Calu3 (cell line): ENCODE results near the gene C14orf180. TPM values are rescaled to one million over a fixed set of nuclear protein-coding genes. Genes with fewer than 3 reads are reported as not detected.

ENCODE experiments used
- BruUV-seq: library from RNA; stranded (reverse); fragments of 400-500 nt; replicated peaks from 2 replicates; lab custom pipeline; 2021; lab: Mats Ljungman, UMichigan
- CTCF ChIA-PET: fragments of 300-600 bp; sonication (Branson Sonifier 250); formaldehyde crosslinking; loops from one replicate; lab custom pipeline; 2022; ENCODE audit warnings: antibody characterized with exemption; lab: Charles Lee
- DNase-seq: peaks from one replicate; pipeline ENCODE4 v3.0.0; 2022
- H3K27ac Mint-ChIP-seq: one replicate; pipeline ENCODE4 v1.8.0; 2022; ENCODE audit warnings: mixed read lengths; ENCODE audit not compliant: unreplicated experiment
- H3K27me3 Mint-ChIP-seq: one replicate; pipeline ENCODE4 v1.8.0; 2022; ENCODE audit warnings: mixed read lengths; ENCODE audit not compliant: unreplicated experiment
- H3K36me3 Mint-ChIP-seq: one replicate; pipeline ENCODE4 v1.8.0; 2022; ENCODE audit warnings: mild to moderate bottlenecking, moderate library complexity, mixed read lengths; ENCODE audit not compliant: insufficient read depth, unreplicated experiment
- H3K4me1 Mint-ChIP-seq: one replicate; pipeline ENCODE4 v1.8.0; 2022; ENCODE audit warnings: mild to moderate bottlenecking, low read depth, mixed read lengths; ENCODE audit not compliant: unreplicated experiment
- H3K4me3 Mint-ChIP-seq: one replicate; pipeline ENCODE4 v1.8.0; 2022; ENCODE audit warnings: mild to moderate bottlenecking, low read depth, moderate library complexity, mixed read lengths; ENCODE audit not compliant: unreplicated experiment
- H3K9me3 Mint-ChIP-seq: one replicate; pipeline ENCODE4 v1.8.0; 2022; ENCODE audit warnings: low read depth, mixed read lengths; ENCODE audit not compliant: unreplicated experiment
- CTCF ChIP-seq: fragments of 200-600 bp; IDR thresholded peaks from one replicate; pipeline ENCODE4 v1.8.0; 2022; ENCODE audit warnings: antibody characterized with exemption; ENCODE audit not compliant: unreplicated experiment
- intact Hi-C: fragments of 100-400 bp; cut with micrococcal nuclease; formaldehyde crosslinking; loops from one replicate; pipeline ENCODE4 v1.10.0; 2022; ENCODE audit not compliant: unreplicated experiment
- total RNA-seq: library from RNA; stranded (reverse); gene quantifications from 2 replicates; pipeline ENCODE4 v1.2.3, GENCODE V29; 2022

Gene C14orf180
- total RNA-seq, 1 experiment from 2014 or later = not detected

GRCh38 chr14:104601786-104602185, 22.2 kb downstream of the C14orf180 start:
- TF ChIP-seq CTCF = no peak
- no peak overlapping the region for H3K27ac Mint-ChIP-seq
- no peak for DNase-seq
- peaks cover 100% of the 10 kb centered on the region for H3K27me3 Mint-ChIP-seq
- H3K9me3 Mint-ChIP-seq = no peaks in the 10 kb centered on the region
- H3K4me1 Mint-ChIP-seq = no peaks in the 10 kb centered on the region
- H3K4me3 Mint-ChIP-seq = no peak overlapping the region
- BruUV-seq = no TSS peak
- CTCF ChIA-PET = no interaction called here
- intact Hi-C loops = no loop called here
- H3K36me3 Mint-ChIP-seq = no peaks in the 10 kb centered on the region

- Mint-ChIP-seq H3K4me3 (no peak overlapping the region), H3K27me3 (peaks cover 100% of the 10 kb centered on the region), H3K4me1 (no peaks in the 10 kb centered on the region), H3K27ac (no peak overlapping the region), H3K9me3 (no peaks in the 10 kb centered on the region), H3K36me3 (no peaks in the 10 kb centered on the region)
- CTCF ChIA-PET = no interaction called here
- intact Hi-C loops = no loop called here
- DNase-seq = no peak
- BruUV-seq = no TSS peak
- TF ChIP-seq CTCF = no peak
Observed at GRCh38 chr14:104602315-104602932, 22.9 kb downstream of the C14orf180 start.

- no peak overlapping the region for H3K27ac Mint-ChIP-seq
Observed at GRCh38 chr14:104602933-104603325, 23.4 kb downstream of the C14orf180 start.

DNA sequence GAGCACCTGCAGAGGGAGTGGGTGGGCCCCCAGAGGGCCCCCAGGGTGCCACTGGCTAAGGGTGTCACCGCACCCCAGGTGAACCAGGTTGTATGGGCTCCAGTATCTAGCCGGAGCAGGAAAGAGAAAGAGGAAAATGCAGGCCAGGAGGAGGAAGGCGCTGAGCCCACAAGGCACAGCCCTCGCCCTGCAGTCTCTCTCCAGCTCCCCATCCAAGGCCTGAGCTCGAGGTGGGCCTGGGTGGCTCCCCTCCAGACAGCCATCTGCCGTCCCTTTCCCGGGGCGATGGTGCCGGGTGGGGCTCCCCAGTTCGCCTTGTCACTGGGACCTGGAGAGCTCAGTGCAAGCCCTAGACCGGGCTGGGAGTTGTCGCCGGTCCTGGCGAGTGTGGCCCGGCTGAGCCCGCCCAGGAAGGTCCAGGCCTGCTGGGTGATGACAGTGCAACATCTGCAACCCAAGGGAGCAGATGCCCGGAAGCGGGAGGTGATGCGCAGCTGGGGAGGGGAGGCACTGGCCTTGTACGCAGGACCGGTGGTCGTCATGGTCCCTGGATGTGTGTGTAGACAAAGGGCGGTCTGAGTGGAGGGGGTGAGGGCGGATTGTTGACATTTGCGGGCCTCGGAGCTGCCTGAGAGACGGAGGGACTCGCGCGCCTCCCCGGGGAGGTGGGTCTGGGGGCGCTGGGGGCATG, 24.3 kb downstream of the C14orf180 start:
- Mint-ChIP-seq H3K4me3 (peak overlapping the region; percentile 28), H3K4me1 (no peaks in the 10 kb centered on the region), H3K9me3 (no peaks in the 10 kb centered on the region), H3K27ac (no peak overlapping the region), H3K27me3 (peaks cover 100% of the 10 kb centered on the region), H3K36me3 (no peaks in the 10 kb centered on the region)
- intact Hi-C loops = no loop called here
- CTCF ChIA-PET = no interaction called here
- TF ChIP-seq CTCF = no peak
- no TSS peak for BruUV-seq
- no peak for DNase-seq

More at GRCh38 chr14:104602933-104603325, 23.4 kb downstream of the C14orf180 start:
- H3K4me3 Mint-ChIP-seq = no peak overlapping the region
- H3K4me1 Mint-ChIP-seq = no peaks in the 10 kb centered on the region
- no TSS peak for BruUV-seq
- H3K36me3 Mint-ChIP-seq = no peaks in the 10 kb centered on the region
- DNase-seq = no peak
- H3K27me3 Mint-ChIP-seq = peaks cover 100% of the 10 kb centered on the region
- intact Hi-C loops = no loop called here
- TF ChIP-seq CTCF = no peak
- no peaks in the 10 kb centered on the region for H3K9me3 Mint-ChIP-seq
- CTCF ChIA-PET = no interaction called here
